Activated CD4-positive, CD25-positive, alpha-beta regulatory T cell treated with anti-CD3 and anti-CD28 coated beads, Interleukin-2, amount 50 U/mL, for 16 hours (primary cell): ENCODE results near the gene SLCO4A1.
"Not testable (repeated sequence)": the region's sequence is repeated elsewhere in the genome, so short reads cannot be mapped to it uniquely, and the experiment has no call there.

ENCODE experiments used
- DNase-seq: peaks from one replicate; pipeline ENCODE4 v3.0.0-alpha.2; 2020; ENCODE audit warnings: low read depth, low spot score

Gene SLCO4A1

DNA sequence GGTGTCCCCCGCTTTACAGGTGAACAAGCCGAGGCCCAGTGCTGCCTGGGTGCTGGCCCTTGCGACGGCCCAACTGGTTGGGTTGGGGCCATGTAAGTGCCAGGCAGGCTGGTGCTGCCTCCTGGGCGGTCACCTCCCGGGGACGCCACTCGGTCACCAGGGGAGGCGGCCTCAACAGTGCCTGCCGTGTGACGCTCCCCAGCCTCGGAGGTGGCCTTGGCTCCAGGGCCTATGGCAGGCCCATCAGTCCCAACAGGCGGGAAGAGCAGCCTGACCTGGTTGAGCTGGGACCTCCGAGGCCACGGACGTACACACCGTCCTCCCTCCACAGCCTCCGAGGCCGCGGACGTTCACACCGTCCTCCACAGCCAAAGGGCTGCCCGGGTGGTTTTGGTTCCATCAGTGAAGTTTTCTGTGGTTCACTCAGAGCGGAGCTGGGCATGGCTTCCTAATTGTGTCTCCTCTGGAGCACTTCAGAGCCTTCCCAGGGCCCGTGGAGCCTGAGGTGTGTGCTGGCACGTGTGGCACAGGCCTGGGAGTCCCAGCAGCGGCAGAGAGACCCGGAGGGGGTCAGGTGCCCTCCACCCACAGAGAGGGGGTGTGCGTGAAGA is 19.3 kb upstream of the SLCO4A1 start:
- DNase-seq = no peak

DNA sequence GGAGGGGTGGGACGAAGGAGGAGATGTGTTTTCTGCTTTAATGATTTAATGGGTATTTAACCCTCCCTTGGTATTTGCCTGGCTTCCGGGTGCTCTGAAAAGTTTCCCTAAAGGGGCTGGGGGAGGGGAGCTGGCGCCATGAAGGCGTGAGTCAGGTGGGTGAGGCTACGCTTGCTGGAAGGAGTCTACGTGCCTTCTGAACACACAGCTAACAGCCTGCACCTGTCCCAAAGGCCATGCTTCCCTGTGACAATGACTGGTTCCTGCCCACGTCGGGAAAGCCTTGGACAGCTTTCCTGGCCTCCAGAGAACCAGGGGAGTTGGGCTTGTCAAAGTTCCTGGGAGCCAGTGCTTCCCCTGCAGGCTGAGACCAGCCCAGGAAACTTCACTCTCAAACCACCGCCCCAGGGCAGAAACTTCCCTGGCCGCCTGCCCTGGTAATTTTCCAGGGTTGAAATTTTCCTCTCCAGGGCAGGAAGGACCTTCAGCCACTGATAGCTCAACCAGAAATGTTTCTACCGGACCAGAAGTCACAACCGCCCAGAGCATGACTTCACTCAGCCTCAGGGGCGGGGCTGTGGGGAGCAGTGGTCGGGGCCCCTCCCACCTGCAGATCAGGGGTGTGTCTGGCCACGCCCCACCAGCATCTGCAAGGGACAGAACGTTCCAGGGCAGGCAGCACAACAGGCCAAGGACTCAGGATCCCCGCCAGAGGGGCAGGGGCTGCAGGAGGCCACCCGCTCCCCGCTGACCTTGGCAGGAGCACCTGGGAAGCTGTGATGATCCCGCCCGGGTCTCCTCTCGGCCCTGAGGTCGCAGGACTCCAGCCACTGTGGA is 18.6 kb upstream of the SLCO4A1 start:
- peak; percentile 66 for DNase-seq

DNA sequence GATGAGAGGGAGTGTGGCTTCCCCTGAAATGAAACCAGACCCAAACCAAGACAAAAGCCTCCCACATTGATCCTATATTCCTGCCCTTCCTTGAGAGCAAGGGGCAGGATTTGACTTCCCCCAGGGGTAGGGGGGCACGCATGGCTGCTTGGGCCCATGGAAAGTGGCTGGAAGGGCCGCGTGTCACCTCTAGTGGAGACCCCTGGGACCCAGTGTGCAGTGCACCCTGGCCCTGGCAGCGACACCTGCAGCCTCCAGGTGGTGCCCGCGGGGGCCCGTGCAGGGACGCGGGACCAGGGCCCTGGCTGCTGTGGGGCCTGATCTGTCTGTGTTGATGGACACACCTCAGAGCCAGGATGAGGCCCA is 18.0 kb upstream of the SLCO4A1 start:
- no peak for DNase-seq

DNA sequence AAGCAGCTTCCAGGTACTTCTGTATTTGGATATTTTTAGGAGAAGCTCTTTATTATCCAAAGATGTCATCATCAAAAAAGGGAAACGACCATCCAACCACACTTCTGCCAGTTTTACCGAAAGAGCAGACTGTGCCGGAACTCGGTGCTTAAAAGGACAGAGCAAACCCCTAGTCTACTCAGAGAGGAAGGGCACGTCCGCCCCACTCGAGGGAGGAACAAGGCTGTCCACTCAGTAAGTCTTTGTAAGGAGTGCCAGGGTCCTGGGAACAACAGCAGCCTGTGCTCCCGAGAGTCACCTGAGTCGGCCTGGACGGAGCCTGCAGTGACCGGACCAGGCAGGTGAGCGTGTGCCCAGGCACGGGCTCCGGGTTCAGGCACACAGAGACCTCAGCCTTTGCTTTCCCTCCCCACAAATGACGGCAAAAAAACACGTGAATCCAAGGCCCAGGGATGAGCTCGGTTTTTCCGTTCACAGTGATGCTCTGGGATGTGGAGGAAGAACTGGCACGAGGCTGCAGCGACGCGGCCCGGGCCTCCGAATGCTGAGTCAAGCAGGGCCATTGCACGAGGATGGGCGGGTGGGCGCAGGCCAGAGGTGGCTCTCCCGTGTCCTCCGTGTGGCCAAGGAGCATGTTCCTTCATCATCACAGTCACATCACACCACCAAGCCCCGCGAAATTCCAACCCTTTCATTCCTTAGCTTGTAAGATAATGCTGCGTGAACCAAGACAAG is 17.4 kb upstream of the SLCO4A1 start:
- DNase-seq = no peak

DNA sequence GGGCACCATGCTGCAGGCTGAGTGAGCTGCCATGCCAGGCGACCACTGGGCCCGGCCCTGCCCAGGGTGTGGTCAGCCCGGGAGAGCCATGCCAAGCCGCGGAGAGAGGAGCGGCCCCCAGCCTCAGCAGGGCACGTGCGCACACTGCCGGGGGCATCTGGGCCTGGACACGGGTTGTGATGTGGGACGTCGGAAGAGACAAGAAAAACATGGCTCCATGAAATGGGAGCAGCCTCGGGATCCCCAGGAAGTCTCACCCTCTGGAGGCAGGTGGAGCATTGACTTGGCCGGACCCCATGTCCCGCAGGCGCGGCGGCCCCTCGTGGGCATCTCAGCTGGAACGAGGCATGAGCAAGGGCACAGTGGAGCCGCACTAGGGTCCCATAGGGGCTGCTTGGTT is 16.8 kb upstream of the SLCO4A1 start:
- DNase-seq = no peak

DNA sequence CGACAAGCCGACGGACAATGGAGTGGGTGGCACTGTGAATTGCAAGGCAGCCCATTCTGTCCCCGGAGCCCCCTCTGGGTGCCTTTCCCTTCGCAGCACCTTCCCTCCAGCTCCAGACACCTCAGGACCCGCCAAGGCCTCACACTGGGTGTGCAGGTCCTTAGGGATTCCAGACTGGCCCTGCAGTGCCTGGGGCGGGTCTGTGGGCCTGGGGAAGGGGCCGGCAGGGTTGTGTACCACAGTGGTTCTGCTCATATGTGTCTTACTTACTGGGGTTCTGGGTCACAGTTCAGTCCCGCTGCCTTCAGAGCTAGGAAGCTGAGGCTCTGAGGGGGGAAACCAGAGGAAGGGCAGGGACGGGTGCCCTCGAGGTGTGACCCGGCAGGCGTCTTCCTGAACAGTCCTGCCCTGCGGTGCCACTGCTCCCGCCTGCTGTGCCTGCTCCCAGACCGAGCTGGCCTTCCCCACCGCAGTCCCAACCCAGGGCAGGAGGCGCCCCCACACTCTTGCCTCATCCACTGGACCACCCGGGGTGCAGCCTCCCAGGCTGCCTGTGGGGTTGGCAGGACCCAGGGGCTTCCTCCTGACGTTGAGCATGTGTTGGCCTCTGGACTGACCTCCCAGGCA is 16.3 kb upstream of the SLCO4A1 start:
- DNase-seq = no peak

DNA sequence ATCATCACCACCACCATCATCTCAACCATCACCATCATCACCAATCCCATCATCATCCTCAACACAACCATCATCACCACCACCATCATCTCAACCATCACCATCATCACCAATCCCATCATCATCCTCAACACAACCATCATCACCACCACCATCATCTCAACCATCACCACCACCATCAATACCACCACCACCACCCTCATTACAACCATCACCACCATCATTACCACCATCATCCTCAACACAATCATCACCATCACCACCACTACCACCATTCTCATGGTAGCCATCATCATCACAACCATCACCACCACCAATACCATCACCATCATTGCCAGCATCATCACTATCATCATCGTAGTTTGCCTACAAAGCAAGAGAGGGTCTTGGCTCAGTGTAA is 14.9 kb upstream of the SLCO4A1 start:
- DNase-seq = not testable (repeated sequence)

DNA sequence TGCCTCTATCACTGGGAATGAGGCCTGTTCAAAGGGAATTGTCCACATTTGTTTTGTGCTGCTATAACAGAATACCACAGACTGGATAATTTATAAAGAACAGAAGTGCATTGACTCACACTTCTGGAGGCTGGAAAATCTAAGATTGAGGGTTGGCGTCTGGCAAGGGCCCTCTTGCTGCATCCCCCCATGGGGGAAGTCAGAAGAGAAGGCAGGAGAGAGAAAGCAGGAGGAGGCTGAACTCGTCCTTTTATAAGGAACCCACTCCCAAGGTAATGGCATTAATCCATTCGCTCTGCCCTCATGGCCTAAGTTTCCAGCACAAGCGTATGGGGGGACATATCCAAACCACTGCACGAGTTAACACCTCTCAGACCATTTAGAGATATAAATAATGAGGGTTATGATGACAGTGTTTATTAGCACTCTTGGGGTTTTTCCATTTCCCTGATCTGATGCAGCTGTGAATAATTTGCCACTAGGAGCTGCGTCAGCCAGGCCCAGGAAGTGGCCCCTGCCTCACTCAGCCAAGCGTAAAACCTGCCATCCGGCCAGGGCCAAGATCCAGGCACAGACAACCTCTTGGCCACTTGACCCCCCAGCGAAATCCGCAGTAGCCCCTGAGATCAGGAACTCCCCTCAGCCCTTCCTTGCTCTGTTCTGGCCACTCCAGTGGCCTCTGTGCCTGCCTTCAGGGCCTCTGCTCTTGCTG is 14.2 kb upstream of the SLCO4A1 start:
- no peak for DNase-seq

DNA sequence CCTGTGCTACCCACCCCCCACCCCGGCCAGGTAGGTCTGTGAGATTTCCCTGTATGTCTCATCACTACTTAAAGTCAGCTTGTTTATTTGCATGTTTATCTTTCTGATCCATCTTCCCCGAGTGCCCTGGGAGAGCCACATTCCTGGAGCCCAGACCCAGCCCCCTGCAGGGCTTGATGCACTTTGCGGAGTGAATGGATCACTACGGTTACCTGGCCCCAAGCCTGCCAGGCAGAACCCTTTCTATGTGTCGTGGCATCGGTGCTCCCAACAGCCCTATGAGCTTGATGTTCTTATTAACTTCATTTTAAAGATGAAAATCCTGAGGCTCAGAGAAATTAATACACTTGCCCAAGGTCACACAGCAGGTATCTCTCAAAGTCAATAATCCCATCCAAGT is 13.6 kb upstream of the SLCO4A1 start:
- no peak for DNase-seq

DNA sequence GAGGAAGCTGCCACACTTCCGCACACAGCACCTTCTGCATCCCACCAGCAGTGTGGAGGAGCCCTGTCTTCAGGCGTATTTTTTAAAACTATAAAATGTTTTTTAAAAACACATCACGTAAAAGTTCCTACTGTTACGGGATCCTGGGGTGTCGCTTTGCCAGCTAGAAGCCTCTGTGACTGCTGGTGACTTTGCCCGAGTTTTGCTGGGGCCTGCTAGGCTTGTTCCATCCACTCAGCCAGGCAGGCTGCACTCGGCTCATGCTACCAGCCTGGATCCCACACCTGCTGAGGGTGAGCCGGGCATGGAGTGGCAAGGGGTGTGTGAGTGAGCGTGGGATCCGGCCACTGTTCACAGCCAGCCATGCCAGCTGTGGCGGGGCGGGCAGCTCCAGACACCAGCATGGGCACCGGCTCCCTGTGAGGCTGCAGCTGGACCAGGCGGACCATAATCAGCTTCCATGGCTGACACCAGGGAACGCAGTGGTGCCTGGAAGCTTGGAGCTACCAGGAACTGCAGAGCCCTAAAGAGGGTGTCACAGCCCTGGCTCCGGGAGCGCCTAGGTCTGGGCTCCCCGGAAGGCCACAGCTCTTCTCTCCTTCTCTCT is 12.3 kb upstream of the SLCO4A1 start:
- no peak for DNase-seq

DNA sequence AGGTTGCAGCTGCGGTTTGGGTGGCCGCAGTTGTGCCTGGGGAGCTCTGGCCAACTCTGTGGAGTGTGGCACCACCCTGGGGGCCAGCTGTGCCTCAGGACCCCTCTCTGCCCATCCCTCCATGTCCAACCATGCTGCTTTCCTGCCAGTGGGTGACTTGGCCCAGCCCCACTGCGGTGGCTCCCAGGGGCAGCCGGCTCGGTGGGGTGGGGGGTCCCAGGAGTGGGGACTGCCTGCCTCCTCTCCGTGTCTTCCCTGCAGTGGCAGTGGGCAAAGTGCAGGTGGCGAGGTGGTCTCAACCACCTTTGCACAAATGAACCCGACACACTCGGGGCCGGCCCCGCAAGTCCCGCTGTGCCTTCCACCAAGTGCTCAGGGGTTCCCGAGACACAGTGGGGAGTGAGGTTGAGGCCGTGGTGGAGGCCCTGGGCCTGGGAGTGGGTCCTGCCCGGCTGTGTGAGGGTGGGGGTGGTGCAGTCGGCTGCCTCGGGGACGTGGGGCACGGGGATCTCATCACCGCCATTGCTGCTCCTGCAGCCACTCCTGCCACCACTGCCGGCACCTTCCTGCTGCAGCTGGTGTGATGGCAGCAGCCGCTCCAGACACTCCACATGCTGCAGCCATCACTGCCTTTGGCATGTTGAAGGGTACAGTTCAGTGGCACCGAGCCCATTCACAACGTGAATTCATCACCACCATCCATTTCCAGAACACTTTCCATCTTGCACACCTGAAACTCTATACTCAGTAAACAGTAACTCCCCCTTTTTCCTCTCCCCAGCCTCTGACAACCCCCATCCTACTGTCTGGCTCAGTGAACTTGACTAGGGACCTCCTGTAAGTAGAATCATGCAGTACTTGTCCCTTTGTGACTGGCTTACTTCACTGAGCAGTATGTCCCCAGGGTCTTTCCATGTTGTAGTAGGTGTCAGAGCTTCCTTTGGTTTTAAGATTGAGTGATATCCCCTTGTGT is 10.7 kb upstream of the SLCO4A1 start:
- no peak for DNase-seq

DNA sequence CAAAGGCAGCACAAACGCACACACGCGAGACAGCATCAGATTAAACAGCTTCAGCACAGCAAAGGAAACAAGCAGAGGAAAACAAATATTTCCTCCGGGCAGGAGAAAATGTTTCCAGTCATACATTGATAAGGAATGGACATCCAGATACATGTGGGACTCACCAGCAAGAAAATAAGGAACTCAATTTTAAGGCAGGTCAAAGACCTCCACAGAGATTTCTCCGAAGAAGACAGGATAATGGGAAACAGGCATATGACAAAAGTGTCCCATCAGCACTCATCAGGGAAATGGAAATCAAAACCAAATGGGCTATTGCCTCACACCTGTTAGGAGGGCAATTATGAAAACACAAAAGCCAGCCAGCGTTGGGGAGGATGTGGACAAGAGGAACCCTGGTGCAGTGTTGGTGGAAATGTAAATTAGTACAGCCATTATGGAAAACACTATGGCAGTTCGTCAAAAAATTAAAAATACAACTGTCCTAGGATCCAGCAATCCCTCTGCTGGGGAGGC is 9.7 kb upstream of the SLCO4A1 start:
- DNase-seq = no peak

DNA sequence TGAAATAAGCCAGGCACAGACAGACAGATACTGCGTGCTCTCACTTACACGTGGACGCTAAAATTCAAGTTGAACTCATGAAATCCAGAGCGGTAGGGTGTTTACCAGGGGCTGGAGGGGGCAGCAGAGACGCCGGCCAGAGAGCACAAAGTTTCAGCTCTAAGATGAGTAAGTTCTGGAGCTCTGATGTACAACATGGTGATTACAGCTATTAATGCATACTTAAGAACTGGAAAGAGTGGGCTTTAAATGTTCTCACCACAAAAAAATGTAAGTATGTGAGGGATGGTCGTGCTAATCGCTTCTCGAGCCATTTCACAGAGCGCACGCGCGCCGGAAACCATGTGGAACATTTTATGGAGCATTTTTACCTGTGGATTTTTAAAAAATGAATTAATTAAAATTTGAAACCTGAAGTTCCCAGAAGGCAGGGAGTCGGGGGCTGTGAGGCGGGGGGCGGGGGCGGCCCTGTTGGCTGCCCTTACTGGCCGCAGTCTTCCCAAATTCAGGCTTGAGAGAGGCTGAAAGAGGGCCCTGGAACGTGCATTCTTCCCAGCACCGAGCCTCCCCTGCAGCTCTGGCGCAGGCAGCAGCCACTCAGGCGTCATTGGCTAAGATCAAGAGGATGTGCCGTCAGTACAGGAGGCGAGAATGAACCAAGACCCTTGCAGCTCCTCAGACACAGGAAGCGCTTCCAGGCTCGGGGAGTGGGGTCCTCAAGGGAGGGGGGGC is 8.5 kb upstream of the SLCO4A1 start:
- DNase-seq = no peak

DNA sequence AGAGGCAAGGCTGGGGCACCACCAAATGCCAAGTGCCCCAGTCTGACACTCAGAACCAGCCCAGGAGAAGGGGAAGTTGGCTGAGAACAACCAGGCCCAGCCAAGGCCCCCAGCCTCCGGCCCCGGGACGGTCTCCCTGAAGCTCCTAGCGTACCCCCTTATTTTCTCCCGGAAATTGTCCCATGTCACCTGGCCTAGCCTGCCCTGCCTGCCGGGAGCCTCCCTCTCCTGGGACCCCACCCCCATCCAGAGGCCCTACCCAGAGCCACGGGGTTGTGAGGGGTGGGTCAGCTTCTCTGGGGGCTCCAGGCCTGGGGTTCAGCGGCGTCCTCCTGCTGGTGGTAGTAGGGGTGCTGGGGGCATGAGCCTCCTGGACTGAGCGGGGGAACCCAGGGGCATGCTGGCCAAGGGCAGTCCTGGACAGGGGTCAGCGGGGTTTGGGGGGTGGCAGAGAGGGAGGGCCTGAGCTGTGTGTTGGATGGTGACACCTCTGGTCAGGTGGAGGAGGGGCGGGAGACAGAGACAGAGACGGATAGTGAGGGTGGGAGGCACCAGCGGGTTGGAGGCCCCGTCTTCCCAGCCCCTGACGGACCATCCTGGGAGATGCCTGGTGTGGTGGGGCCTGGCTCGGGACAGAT is 7.9 kb upstream of the SLCO4A1 start:
- DNase-seq = no peak

DNA sequence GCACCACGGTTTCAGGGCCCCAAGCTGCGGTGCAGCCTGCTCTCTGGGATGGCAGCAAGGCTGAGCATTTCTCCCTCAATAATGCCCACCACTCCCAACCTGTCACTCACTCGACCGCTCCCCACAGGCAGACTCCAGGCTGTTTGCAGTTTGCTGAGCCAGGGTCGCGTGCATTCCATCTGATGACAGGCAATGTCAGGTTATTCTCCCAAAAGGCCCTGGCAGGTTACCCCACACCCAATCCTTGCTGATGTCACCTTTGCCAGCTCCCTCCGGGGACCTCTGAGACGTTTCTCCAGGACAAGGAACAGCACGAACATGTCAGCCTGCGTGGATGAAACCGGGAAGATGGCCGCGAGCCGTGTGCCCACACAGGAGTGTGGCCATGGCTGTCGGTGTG is 7.1 kb upstream of the SLCO4A1 start:
- DNase-seq = no peak

DNA sequence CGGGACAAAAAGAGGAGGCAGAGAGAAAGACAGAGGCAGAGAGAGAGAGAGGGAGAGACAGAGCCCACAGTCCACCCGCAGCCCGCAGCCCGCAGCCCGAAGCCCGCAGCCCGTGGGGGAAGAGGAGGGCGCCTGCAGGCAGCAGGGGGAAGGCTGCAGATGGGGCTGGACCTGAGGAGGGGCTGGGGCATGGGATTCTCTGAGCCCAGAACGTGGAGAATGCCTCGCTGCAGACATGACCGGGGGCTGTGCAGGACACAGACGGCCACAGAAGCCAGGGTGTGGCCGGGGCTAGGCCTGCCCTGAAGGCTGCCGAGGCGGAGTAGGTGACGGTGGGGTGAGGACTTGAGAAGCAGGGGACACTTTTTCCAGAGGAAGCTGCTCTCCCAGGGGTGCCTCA is 6.5 kb upstream of the SLCO4A1 start:
- DNase-seq = no peak

DNA sequence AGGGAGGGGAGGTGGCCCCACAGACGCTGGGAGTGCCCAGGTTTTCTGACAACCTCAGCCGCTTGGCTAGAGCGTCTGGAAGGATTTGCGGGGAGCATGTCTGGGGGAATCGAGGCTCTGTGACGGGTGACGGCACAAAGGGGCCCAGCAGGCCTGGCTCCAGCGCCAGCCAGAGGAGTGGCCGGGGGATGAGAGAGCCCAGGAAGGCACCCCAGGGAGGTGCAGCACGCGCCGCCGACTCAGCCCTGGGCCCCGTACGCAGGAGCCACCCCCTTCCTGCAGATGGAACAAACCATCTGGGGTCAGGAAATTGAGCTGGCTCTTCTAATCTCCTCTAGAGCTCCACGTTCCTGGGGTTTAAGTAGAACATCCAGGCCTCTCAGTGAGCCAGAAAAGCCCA is 5.9 kb upstream of the SLCO4A1 start:
- no peak for DNase-seq

DNA sequence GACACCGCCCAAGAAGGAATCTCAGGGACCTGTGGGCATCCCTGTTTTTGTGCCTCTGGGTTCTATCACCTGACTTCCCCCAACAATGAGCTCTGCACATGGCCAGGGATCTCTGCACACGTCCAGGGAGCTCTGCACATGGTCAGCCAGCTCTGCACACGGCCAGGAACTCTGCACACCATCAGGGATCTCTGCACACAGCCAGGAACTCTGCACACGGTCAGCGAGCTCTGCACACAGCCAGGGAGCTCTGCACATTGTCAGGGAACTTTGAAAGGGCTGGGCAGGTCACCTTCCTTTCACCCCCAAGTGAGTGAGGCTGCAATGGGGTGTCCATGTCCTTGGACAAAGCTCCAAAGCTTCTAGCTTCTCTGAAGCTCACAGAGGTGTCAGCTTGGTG is 5.2 kb upstream of the SLCO4A1 start:
- no peak for DNase-seq
